Stomach (tissue), 9 donors: ENCODE results near the gene WFIKKN2. TPM values are rescaled to one million over a fixed set of nuclear protein-coding genes. Genes with fewer than 3 reads are reported as not detected.
A peak's percentile ranks its signal among the peaks of the same experiment; 100 is the strongest.

ENCODE experiments used
- DNase-seq, 2 donors: peaks; one replicate each; pipeline versions ENCODE4 v3.0.0 to v3.0.0-alpha.2; 2013 to 2019
- H3K27ac ChIP-seq, 5 donors: fragments of 200-600 bp in 4 of 5; sonication (generic) in 4 of 5; one replicate each; pipeline ENCODE4 v1.5.1; 2013 to 2019; ENCODE audit warnings: mild to moderate bottlenecking in 1 of 5, moderate library complexity in 1 of 5
- H3K27me3 ChIP-seq, 3 donors: fragments of 200-600 bp; sonication (generic); one replicate each; pipeline ENCODE4 v1.5.1; 2017 to 2019; ENCODE audit warnings: mixed run types in 1 of 3
- H3K36me3 ChIP-seq, 4 donors: fragments of 200-600 bp; sonication (generic); 1 replicate in 3 of 4; 2 replicates in 1 of 4; pipeline ENCODE4 v1.5.1; 2016 to 2019
- H3K4me1 ChIP-seq, 4 donors: fragments of 200-600 bp; sonication (generic); one replicate each; pipeline ENCODE4 v1.5.1; 2016 to 2019
- H3K4me3 ChIP-seq, 4 donors: fragments of 200-600 bp; sonication (generic) in 3 of 4; one replicate each; pipeline ENCODE4 v1.5.1; 2016 to 2019; ENCODE audit warnings: mild to moderate bottlenecking in 1 of 4
- H3K9me3 ChIP-seq, 4 donors: fragments of 200-600 bp; sonication (generic); one replicate each; pipeline ENCODE4 v1.5.1; 2016 to 2019
- EP300 ChIP-seq: sonication (generic); formaldehyde crosslinking; IDR thresholded peaks from one replicate; pipeline ENCODE4 v1.6.1; 2017; ENCODE audit warnings: antibody characterized with exemption
- POLR2A ChIP-seq, 4 donors: fragments of 450-650 bp; IDR thresholded peaks; one replicate each; pipeline ENCODE4 v1.6.1; 2016; ENCODE audit warnings: antibody characterized with exemption in 4 of 4, control low read depth in 2 of 4, mild to moderate bottlenecking in 1 of 4, moderate library complexity in 1 of 4
- POLR2AphosphoS5 ChIP-seq, 3 donors: sonication (generic); formaldehyde crosslinking; IDR thresholded peaks; one replicate each; pipeline ENCODE4 v1.6.1; 2016; ENCODE audit warnings: antibody characterized with exemption in 3 of 3
- WGBS, 5 donors: extraction: QIAGEN DNeasy Blood & Tissue Kit in 3 of 5; methylation state at CpG; one replicate each; pipeline versions ENCODE4 v1.1.5 to v1.1.7; 2013 to 2018; 5-methylcytosine and 5-hydroxymethylcytosine counted together
- intact Hi-C: fragments of 100-400 bp; cut with DNase I; formaldehyde crosslinking; loops from one replicate; pipeline ENCODE4 v1.15.1; 2023; ENCODE audit warnings: low total_unique reads
- polyA plus RNA-seq, 3 donors: library from polyadenylated mRNA; stranded (reverse); fragments of 200-250 nt; gene quantifications; one replicate each; pipeline ENCODE4 v1.2.3, GENCODE V29; 2013
- total RNA-seq, 5 donors: library from RNA; depleted of rRNA; stranded (reverse); fragments of >200 nt; gene quantifications; one replicate each; pipeline versions ENCODE4 v1.1.0 to v1.2.3, GENCODE V29; 2014 to 2016
- TF ChIP-seq, protein P1 (sequence below), 7 experiments: fragments of 450-650 bp in 4 of 7; fragments of 200-600 bp in 3 of 7; sonication (generic) in 3 of 7; IDR thresholded peaks; one replicate each; pipeline ENCODE4 v1.5.1; 2016 to 2019; ENCODE audit warnings: antibody characterized with exemption in 7 of 7, control low read depth in 2 of 7, mild to moderate bottlenecking in 1 of 7
- donor health status: healthy with polysubstance abuse.
- donor health status: Bipolar disorder and iron deficiency.
- donor health status: healthy.

Gene WFIKKN2
- total and polyA plus RNA-seq, 8 donors = 0.05 to 0.46 (median 0.21) TPM; not detected in 4

DNA sequence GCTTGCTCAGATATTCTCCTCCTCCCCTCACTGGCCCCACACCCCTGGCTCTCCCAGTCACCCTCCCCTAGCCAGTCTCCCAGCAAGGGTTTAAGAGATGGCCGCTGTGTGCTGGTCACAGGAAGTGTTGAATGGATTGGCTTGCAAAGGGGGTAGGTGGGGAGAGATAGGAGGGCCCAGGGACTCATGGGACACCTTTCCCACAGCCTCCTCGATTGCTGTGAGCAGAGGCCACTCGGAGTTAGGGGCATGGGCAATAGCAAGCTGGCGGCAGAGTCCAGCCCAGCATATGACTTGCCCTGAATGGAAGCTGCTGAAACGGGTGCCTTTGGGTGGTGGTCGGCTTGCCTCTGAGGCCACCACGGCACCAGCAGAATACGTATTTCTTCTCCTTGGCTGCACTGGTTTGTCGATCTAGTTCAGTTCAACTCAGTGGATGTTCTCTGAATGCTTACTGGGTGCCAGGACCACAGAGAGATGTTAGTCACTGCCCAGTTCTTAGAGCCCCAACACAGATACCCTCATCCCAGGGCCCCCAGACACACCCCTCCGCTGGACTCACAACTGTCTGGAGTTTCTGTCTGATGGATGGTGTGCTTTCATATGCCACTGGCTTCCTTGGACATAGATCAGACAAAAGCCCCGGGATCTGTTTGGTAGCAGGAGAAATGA, 6.0 kb downstream of the WFIKKN2 start:
- Histone ChIP-seq H3K4me3 (no peak overlapping the region), H3K36me3 (no peaks in the 10 kb centered on the region), H3K9me3 (no peaks in the 10 kb centered on the region), H3K27me3 (no peaks in the 10 kb centered on the region), H3K4me1 (peaks cover 0 to 3% (median 0%) of the 10 kb centered on the region in 4 donors), H3K27ac (no peak overlapping the region)
- no peak for DNase-seq
- intact Hi-C loops = loop anchor here (5.0 to 10.0 kb wide), 2 partner anchors 54 to 297 kb away; partner anchors contain the start of gene SPATA20
- TF ChIP-seq POLR2AphosphoS5 (IDR thresholded peaks at IDR 0.05) (no peak), EP300 (no peak), POLR2A (IDR thresholded peaks at IDR 0.05) (no peak)
- TF ChIP-seq, protein P1, sequence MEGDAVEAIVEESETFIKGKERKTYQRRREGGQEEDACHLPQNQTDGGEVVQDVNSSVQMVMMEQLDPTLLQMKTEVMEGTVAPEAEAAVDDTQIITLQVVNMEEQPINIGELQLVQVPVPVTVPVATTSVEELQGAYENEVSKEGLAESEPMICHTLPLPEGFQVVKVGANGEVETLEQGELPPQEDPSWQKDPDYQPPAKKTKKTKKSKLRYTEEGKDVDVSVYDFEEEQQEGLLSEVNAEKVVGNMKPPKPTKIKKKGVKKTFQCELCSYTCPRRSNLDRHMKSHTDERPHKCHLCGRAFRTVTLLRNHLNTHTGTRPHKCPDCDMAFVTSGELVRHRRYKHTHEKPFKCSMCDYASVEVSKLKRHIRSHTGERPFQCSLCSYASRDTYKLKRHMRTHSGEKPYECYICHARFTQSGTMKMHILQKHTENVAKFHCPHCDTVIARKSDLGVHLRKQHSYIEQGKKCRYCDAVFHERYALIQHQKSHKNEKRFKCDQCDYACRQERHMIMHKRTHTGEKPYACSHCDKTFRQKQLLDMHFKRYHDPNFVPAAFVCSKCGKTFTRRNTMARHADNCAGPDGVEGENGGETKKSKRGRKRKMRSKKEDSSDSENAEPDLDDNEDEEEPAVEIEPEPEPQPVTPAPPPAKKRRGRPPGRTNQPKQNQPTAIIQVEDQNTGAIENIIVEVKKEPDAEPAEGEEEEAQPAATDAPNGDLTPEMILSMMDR (IDR thresholded peaks at IDR 0.05) = no peak
- 66 to 78% (median 73%) methylated on average over 11 of the region's 11 CpGs for WGBS, 5 donors

DNA sequence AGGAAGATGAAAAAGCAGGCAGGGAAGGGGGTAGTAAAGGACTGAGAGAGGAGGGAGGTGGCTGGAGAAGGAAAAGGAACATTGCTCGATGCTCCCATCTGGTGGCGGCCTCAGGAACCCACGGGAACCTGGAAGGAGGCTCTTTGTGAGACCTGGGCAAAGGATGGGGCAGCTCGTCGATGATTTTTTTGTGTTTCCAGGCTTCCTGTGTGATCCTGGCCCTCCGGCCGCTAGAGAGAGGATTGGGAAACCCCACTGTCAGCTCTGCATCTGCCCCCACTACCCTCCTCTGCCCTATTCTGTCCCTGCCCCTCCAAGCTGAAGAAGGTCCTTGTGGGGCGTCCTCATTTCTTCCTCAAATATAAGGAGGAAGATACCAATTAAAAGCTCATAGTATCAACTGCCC, 6.6 kb downstream of the WFIKKN2 start:
- Histone ChIP-seq H3K4me1 (peaks cover 0 to 3% (median 0%) of the 10 kb centered on the region in 4 donors), H3K27ac (no peak overlapping the region), H3K27me3 (no peaks in the 10 kb centered on the region), H3K36me3 (no peaks in the 10 kb centered on the region), H3K9me3 (no peaks in the 10 kb centered on the region), H3K4me3 (no peak overlapping the region)
- intact Hi-C loops = loop anchor here (5.0 to 10.0 kb wide), 2 partner anchors 55 to 297 kb away; partner anchors contain the start of gene SPATA20
- DNase-seq = peak; percentile 75 to 91
- TF ChIP-seq POLR2A (IDR thresholded peaks at IDR 0.05) (no peak), POLR2AphosphoS5 (IDR thresholded peaks at IDR 0.05) (peak in 1 of 3 donors; percentile 34), EP300 (no peak)
- TF ChIP-seq, protein P1 (IDR thresholded peaks at IDR 0.05) = peak in 5 of 7 experiments; percentile 69 to 91 (median 82)
- 13 to 19% (median 14%) methylated on average over 6 to 8 of the region's 8 CpGs for WGBS, 5 donors

DNA sequence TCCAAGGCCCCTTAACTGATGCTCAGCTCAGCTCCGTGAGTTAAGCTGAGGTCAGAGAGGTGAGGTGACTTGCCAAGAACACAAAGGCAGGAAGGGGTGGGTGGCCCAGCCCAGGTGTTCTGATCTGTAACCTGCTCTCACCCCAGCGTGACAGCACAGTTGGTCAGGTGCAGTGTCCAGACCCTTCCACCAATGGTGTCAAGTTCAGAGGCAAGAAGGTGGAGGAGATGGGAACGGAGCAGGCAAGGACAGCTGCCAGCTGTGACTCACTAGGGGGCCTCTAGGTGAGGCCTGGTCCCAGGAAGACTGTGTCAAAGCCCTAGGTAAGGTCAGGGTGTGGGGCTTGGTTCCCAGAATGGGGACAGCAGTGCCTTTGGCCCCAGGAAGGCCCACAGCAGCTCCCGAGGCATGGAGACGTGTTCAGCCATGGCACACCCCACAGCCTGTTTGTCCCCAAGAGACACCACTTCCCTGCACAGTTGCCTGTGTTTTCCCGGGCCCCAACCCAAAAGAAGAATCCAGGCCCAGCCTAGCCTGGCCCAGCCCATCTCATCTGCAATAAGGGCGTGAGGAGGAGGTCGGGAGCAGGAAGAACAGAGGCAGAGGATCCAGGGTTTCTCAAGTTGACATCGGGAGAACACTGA, 7.2 kb downstream of the WFIKKN2 start:
- intact Hi-C loops = loop anchor here (5.0 to 10.0 kb wide), 2 partner anchors 55 to 298 kb away; partner anchors contain the start of gene SPATA20
- Histone ChIP-seq H3K4me3 (no peak overlapping the region), H3K27ac (no peak overlapping the region), H3K36me3 (no peaks in the 10 kb centered on the region), H3K27me3 (no peaks in the 10 kb centered on the region), H3K4me1 (peaks cover 0 to 3% (median 0%) of the 10 kb centered on the region in 4 donors), H3K9me3 (no peaks in the 10 kb centered on the region)
- 64 to 80% (median 75%) methylated on average over 8 to 9 of the region's 9 CpGs for WGBS, 5 donors
- no peak for TF ChIP-seq POLR2A (IDR thresholded peaks at IDR 0.05)
- TF ChIP-seq, protein P1 (IDR thresholded peaks at IDR 0.05) = no peak
- no peak for TF ChIP-seq EP300
- TF ChIP-seq POLR2AphosphoS5 (IDR thresholded peaks at IDR 0.05) = no peak
- DNase-seq = no peak

DNA sequence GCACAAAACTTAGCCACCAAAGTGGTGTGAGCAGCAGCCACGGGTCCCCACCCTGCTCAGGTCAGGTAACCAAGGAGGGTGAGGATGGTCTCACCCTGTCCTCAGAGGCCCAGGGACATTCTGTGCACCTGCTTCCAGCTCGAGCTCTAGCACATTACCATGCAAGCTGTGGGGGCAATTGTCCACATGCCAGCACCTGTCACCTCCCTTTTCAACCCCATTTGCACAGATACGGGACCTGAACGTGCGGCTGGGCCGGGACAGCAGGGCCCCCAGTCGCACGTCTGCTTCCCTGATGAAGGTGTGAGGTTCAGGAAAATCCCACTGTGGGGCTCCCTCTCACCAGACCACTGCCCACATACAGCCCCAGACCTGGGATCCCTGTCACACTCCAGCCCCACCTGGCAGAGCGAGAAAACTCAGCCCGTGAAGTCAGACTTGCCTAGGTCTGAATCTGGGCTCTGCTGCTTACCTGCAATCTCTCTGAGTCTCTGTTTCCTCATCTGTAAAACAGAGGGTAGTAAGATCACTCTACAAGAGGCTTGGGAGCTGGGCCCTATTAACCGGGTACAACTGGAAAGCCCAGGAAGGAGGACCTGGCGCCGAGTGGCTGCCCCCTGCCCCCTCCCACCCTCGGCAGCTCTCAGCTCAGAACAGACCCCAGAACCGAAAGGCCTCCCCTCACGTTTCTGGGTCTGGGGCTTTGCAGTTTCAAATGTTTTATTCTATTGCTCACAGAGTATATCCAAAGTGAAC, 7.9 kb downstream of the WFIKKN2 start:
- WGBS, 5 donors = 76 to 91% (median 87%) methylated on average over 11 to 16 of the region's 16 CpGs
- H3K4me3 ChIP-seq = no peak overlapping the region
- no peaks in the 10 kb centered on the region for H3K9me3 ChIP-seq
- H3K27me3 ChIP-seq = no peaks in the 10 kb centered on the region
- intact Hi-C loops = loop anchor here (5.0 to 10.0 kb wide), 2 partner anchors 56 to 299 kb away; partner anchors contain the start of gene SPATA20
- peaks cover 0 to 3% (median 0%) of the 10 kb centered on the region in 4 donors for H3K4me1 ChIP-seq
- TF ChIP-seq POLR2A (IDR thresholded peaks at IDR 0.05) = no peak
- no peak for TF ChIP-seq EP300
- TF ChIP-seq, protein P1 (IDR thresholded peaks at IDR 0.05) = no peak
- no peak for TF ChIP-seq POLR2AphosphoS5 (IDR thresholded peaks at IDR 0.05)
- no peaks in the 10 kb centered on the region for H3K36me3 ChIP-seq
- DNase-seq = no peak
- no peak overlapping the region for H3K27ac ChIP-seq
